IMR-90 (cell line): Measurements from ENCODE around the gene PLA2G4B. TPM values are rescaled to one million over a fixed set of nuclear protein-coding genes. Genes with fewer than 3 reads are reported as not detected.
A peak's percentile ranks its signal among the peaks of the same experiment; 100 is the strongest.

Source experiments
- ATAC-seq: fragments of 200-7000 bp; cut with Tn5 transposase; 2 replicates; pipeline ENCODE4 v1.9.1; 2020; ENCODE audit warnings: low read depth, mild to moderate bottlenecking, moderate library complexity
- BruUV-seq: library from RNA; stranded (reverse); fragments of 400-500 nt; replicated peaks from 2 replicates; lab custom pipeline; 2021; lab: Mats Ljungman, UMichigan
- CTCF ChIA-PET: fragments of 300-600 bp; formaldehyde crosslinking; extraction: SDS; loops from one replicate; lab custom pipeline; 2021; ENCODE audit warnings: antibody characterized with exemption; lab: Yijun Ruan, JAX
- POLR2A ChIA-PET: fragments of 300-600 bp; sonication (Branson Sonifier 250); formaldehyde crosslinking; loops from one replicate; lab custom pipeline; 2022; ENCODE audit warnings: antibody characterized with exemption; ENCODE audit not compliant: unreplicated experiment; lab: Charles Lee
- DNase-seq: peaks from one replicate; pipeline ENCODE4 v3.0.0; 2013
- H2AFZ ChIP-seq: replicated peaks from 2 replicates; pipeline ENCODE3; 2013; ENCODE audit warnings: low read length, mild to moderate bottlenecking; ENCODE audit not compliant: poor library complexity
- H2AK5ac ChIP-seq: 2 replicates; pipeline ENCODE4 v1.6.1; 2013; ENCODE audit warnings: low read depth, low read length, inconsistent platforms
- H2AK9ac ChIP-seq: replicated peaks from 2 replicates; pipeline ENCODE3; 2013; ENCODE audit warnings: mild to moderate bottlenecking, low read depth, low read length, moderate library complexity; ENCODE audit not compliant: poor library complexity
- H2BK120ac ChIP-seq: 2 replicates; pipeline ENCODE4 v1.6.1; 2013; ENCODE audit warnings: low read depth, low read length, inconsistent platforms
- H2BK15ac ChIP-seq: 3 replicates; pipeline ENCODE4 v1.6.1; 2013; ENCODE audit warnings: low read depth, low read length, inconsistent platforms
- H2BK20ac ChIP-seq: 2 replicates; pipeline ENCODE4 v1.6.1; 2013; ENCODE audit warnings: low read depth, mild to moderate bottlenecking, inconsistent platforms, low read length, moderate library complexity
- H2BK5ac ChIP-seq: 2 replicates; pipeline ENCODE4 v1.6.1; 2013; ENCODE audit warnings: mild to moderate bottlenecking, low read depth, low read length, inconsistent platforms; ENCODE audit not compliant: poor library complexity, severe bottlenecking
- H3K14ac ChIP-seq: replicated peaks from 2 replicates; pipeline ENCODE4 v1.6.1; 2013; ENCODE audit warnings: low read depth, low read length, inconsistent platforms
- H3K18ac ChIP-seq: 2 replicates; pipeline ENCODE4 v1.6.1; 2013; ENCODE audit warnings: low read depth, low read length, control low read depth
- H3K23ac ChIP-seq: 2 replicates; pipeline ENCODE4 v1.6.1; 2013; ENCODE audit warnings: low read depth, low read length, inconsistent platforms
- H3K27ac ChIP-seq: 2 replicates; pipeline ENCODE4 v1.5.1; 2013; ENCODE audit warnings: mild to moderate bottlenecking, control low read depth, low read length; ENCODE audit not compliant: insufficient read depth
- H3K27me3 ChIP-seq: 2 replicates; pipeline ENCODE4 v1.6.1; 2013; ENCODE audit warnings: low read length; ENCODE audit not compliant: control insufficient read depth, insufficient read depth
- H3K36me3 ChIP-seq: 2 replicates; pipeline ENCODE4 v1.6.1; 2013; ENCODE audit warnings: low read length, mixed read lengths; ENCODE audit not compliant: control insufficient read depth, insufficient read depth
- H3K4ac ChIP-seq: 2 replicates; pipeline ENCODE4 v1.6.1; 2013; ENCODE audit warnings: low read depth, low read length, inconsistent platforms
- H3K4me1 ChIP-seq: 2 replicates; pipeline ENCODE4 v1.6.1; 2013; ENCODE audit warnings: low read length, mixed read lengths; ENCODE audit not compliant: control insufficient read depth, insufficient read depth
- H3K4me2 ChIP-seq: 2 replicates; pipeline ENCODE4 v1.6.1; 2013; ENCODE audit warnings: low read depth, mild to moderate bottlenecking, control low read depth, low read length, moderate library complexity
- H3K4me3 ChIP-seq: 2 replicates; pipeline ENCODE4 v1.5.1; 2013; ENCODE audit warnings: low read depth, mild to moderate bottlenecking, control low read depth, low read length, moderate library complexity; ENCODE audit not compliant: insufficient read depth
- H3K56ac ChIP-seq: 2 replicates; pipeline ENCODE4 v1.6.1; 2013; ENCODE audit warnings: low read length, inconsistent platforms; ENCODE audit not compliant: insufficient read depth; ENCODE audit errors: extremely low read depth
- H3K79me1 ChIP-seq, 2 experiments: 2 replicates each; pipeline ENCODE4 v1.6.1; 2013; ENCODE audit warnings: low read length in 2 of 2, inconsistent platforms in 1 of 2, low read depth in 1 of 2
- H3K9ac ChIP-seq: 2 replicates; pipeline ENCODE4 v1.6.1; 2013; ENCODE audit warnings: low read depth, low read length, control low read depth
- H3K9me1 ChIP-seq: 2 replicates; pipeline ENCODE4 v1.6.1; 2013; ENCODE audit warnings: low read length, inconsistent platforms; ENCODE audit not compliant: insufficient read depth
- H3K9me3 ChIP-seq: 2 replicates; pipeline ENCODE4 v1.6.1; 2013; ENCODE audit warnings: low read length; ENCODE audit not compliant: control insufficient read depth, insufficient read depth
- H4K20me1 ChIP-seq: 2 replicates; pipeline ENCODE4 v1.6.1; 2013; ENCODE audit warnings: low read length, inconsistent platforms; ENCODE audit not compliant: insufficient read depth
- H4K5ac ChIP-seq: 2 replicates; pipeline ENCODE4 v1.6.1; 2013; ENCODE audit warnings: mild to moderate bottlenecking, low read depth, low read length, control low read depth
- H4K8ac ChIP-seq, 2 experiments: 2 replicates each; pipeline ENCODE4 v1.6.1; 2013; ENCODE audit warnings: low read depth in 2 of 2, low read length in 2 of 2, control low read depth in 1 of 2, inconsistent platforms in 1 of 2
- H4K91ac ChIP-seq: 2 replicates; pipeline ENCODE4 v1.6.1; 2013; ENCODE audit warnings: low read depth, low read length, inconsistent platforms; ENCODE audit not compliant: insufficient read depth
- MAFK ChIP-seq: IDR thresholded peaks from 2 replicates; pipeline ENCODE4 v1.6.1; 2012; ENCODE audit warnings: low read depth, low read length, improper control_type of control experiment
- MAZ ChIP-seq: IDR thresholded peaks from 2 replicates; pipeline ENCODE4 v1.6.1; 2012; ENCODE audit warnings: low read depth, mild to moderate bottlenecking, low read length, improper control_type of control experiment, moderate library complexity, borderline replicate concordance
- WGBS, 2 experiments: methylation state at CpG; one replicate each; pipeline versions ENCODE4 v1.1.5 to v1.1.7; 2013; ENCODE audit warnings: missing lambda C conversion rate in 2 of 2; ENCODE audit not compliant: insufficient read length in 1 of 2; ENCODE audit errors: extremely low coverage in 2 of 2; 5-methylcytosine and 5-hydroxymethylcytosine counted together
- dilution Hi-C: fragments of 300-500 bp; cut with HindIII; formaldehyde crosslinking; loops from one replicate; pipeline ENCODE4 v1.14.3; 2018; ENCODE audit warnings: low sequenced_read_pairs; ENCODE audit not compliant: unreplicated experiment
- in situ Hi-C: fragments of 300-500 bp; cut with MboI; formaldehyde crosslinking; loops from 3 replicates; pipeline ENCODE4 v1.14.3; 2019; ENCODE audit warnings: low sequenced_read_pairs, inconsistent platforms, mixed read lengths
- intact Hi-C: fragments of 100-400 bp; cut with micrococcal nuclease; formaldehyde crosslinking; loops from 2 replicates; pipeline ENCODE4 v1.10.0; 2022
- polyA plus RNA-seq, 3 experiments: library from polyadenylated mRNA; depleted of rRNA; stranded (reverse); fragments of >200 nt; gene quantifications; 2 replicates each; pipeline ENCODE4 v1.2.3, GENCODE V29; 2012; ENCODE audit warnings: low replicate concordance in 1 of 3
- total RNA-seq: library from RNA; depleted of rRNA; stranded (reverse); fragments of >200 nt; gene quantifications from 2 replicates; pipeline ENCODE4 v1.2.3, GENCODE V29; 2012

PLA2G4B gene
- total and polyA plus RNA-seq, 2 of the 4 experiments (the other 2 are of a cell fraction): 0.18 to 3.1 TPM

GRCh38 chr15:41797201-41797944 is 41.3 kb upstream of the PLA2G4B start:
- ChIA-PET POLR2A (interaction anchor here (1.0 kb wide), 1 partner anchor 23 kb away, joined by 3 read pairs; the partner anchor contains the start of gene MAPKBP1), CTCF (no interaction called here)
- DNase-seq (no peak), ATAC-seq (no peak)
- no peak overlapping the region for H3K18ac ChIP-seq
- peaks cover 18% of the 10 kb centered on the region for H3K4me1 ChIP-seq
- no peak overlapping the region for H3K4me2 ChIP-seq
- no peak overlapping the region for H4K91ac ChIP-seq
- no peak overlapping the region; the same call in 1 of the 2 replicates for H3K23ac ChIP-seq
- 0 out of 2 replicates have a peak overlapping the region, but pooled peaks have one; percentile 13 for H2AK5ac ChIP-seq
- H3K4me3 ChIP-seq: no peak overlapping the region
- no peak overlapping the region for H4K5ac ChIP-seq
- H3K56ac ChIP-seq: no peak overlapping the region
- no peak overlapping the region for H3K4ac ChIP-seq
- no peak overlapping the region for H3K14ac ChIP-seq
- H3K9ac ChIP-seq: no peak overlapping the region
- H2BK120ac ChIP-seq: no peak overlapping the region
- H4K8ac ChIP-seq: peak overlapping the region in 1 of 2 experiments; percentile 24; a peak in 1 of 4 replicates
- H2BK5ac ChIP-seq: no peak overlapping the region
- no peak overlapping the region for H2BK15ac ChIP-seq
- no TSS peak for BruUV-seq
- peaks cover 34% of the 10 kb centered on the region for H3K9me1 ChIP-seq
- H3K79me1 ChIP-seq: peaks cover 40 to 82% of the 10 kb centered on the region in 2 experiments
- TF ChIP-seq MAFK: no peak
- TF ChIP-seq MAZ: no peak
- no peaks in the 10 kb centered on the region for H4K20me1 ChIP-seq
- no peak overlapping the region for H3K27ac ChIP-seq
- H3K36me3 ChIP-seq: peaks cover 10% of the 10 kb centered on the region
- H3K9me3 ChIP-seq: no peaks in the 10 kb centered on the region
- in situ Hi-C loops: no loop called here
- no peak overlapping the region for H2AFZ ChIP-seq
- dilution Hi-C loops: no loop called here
- intact Hi-C loops: no loop called here
- whole genome bisulfite sequencing, 2 experiments: 100% methylated on average over 2 of the region's 8 CpGs; no CpG with 5 or more reads in 1 of the 2 experiments
- 0 out of 2 replicates have a peak overlapping the region, but pooled peaks have one; percentile 47 for H2BK20ac ChIP-seq
- H3K27me3 ChIP-seq: no peaks in the 10 kb centered on the region
- no peak overlapping the region for H2AK9ac ChIP-seq
